Uterus (tissue), 4 donors: Measurements from ENCODE around the gene CAMK2G. TPM values are rescaled to one million over a fixed set of nuclear protein-coding genes. Genes with fewer than 3 reads are reported as not detected.
"Not testable (repeated sequence)": the region's sequence is repeated elsewhere in the genome, so short reads cannot be mapped to it uniquely, and the experiment has no call there.

Experiments used
- DNase-seq, 2 donors: peaks; one replicate each; pipeline ENCODE4 v3.0.0-alpha.2; 2019 to 2020
- H3K27ac ChIP-seq, 2 donors: fragments of 200-600 bp; sonication (generic); 1 replicate in 1 of 2; 2 replicates in 1 of 2; pipeline ENCODE4 v1.5.1; 2016 to 2018
- H3K27me3 ChIP-seq, 2 donors: fragments of 200-600 bp; sonication (generic); one replicate each; pipeline ENCODE4 v1.5.1; 2018 to 2019; ENCODE audit warnings: control low read depth in 1 of 2
- H3K36me3 ChIP-seq, 2 donors: fragments of 200-600 bp; sonication (generic); one replicate each; pipeline ENCODE4 v1.5.1; 2019; ENCODE audit warnings: control low read depth in 1 of 2
- H3K4me1 ChIP-seq, 2 donors: fragments of 200-600 bp; sonication (generic); one replicate each; pipeline ENCODE4 v1.5.1; 2018 to 2019; ENCODE audit warnings: control low read depth in 1 of 2
- H3K4me3 ChIP-seq, 2 donors: fragments of 200-600 bp; sonication (generic); 1 replicate in 1 of 2; 2 replicates in 1 of 2; pipeline ENCODE4 v1.5.1; 2018 to 2019; ENCODE audit warnings: mild to moderate bottlenecking in 1 of 2
- H3K9me3 ChIP-seq, 2 donors: fragments of 200-600 bp; sonication (generic); one replicate each; pipeline ENCODE4 v1.5.1; 2019; ENCODE audit warnings: control low read depth in 1 of 2
- CTCF ChIP-seq, 4 experiments: fragments of 200-600 bp in 2 of 4; fragments of 450-650 bp in 2 of 4; sonication (generic) in 2 of 4; IDR thresholded peaks; one replicate each; pipeline ENCODE4 v1.5.1; 2016 to 2019; ENCODE audit warnings: antibody characterized with exemption in 4 of 4, mild to moderate bottlenecking in 2 of 4, moderate library complexity in 1 of 4
- POLR2A ChIP-seq, 2 donors: fragments of 450-650 bp; IDR thresholded peaks; one replicate each; pipeline ENCODE4 v1.6.1; 2016; ENCODE audit warnings: antibody characterized with exemption in 2 of 2, mild to moderate bottlenecking in 1 of 2, moderate library complexity in 1 of 2
- intact Hi-C: fragments of 100-400 bp; cut with DNase I; formaldehyde crosslinking; loops from one replicate; pipeline ENCODE4 v1.15.1; 2023; ENCODE audit warnings: low total_unique reads
- total RNA-seq, 4 donors: library from RNA; depleted of rRNA in 3 of 4; stranded (reverse); fragments of >200 nt in 3 of 4; gene quantifications; one replicate each; pipeline versions ENCODE4 v1.1.0 to v1.2.4, GENCODE V29; 2014 to 2023
- donor health status: DM: yes; HTN: yes; CAD: no.

The CAMK2G gene
- total RNA-seq, 4 donors from 2014 or later, result 17.9 to 79.9 (median 40.0) TPM

- no peak overlapping the region for H3K4me3 ChIP-seq
- intact Hi-C loops, result no loop called here
- H3K9me3 ChIP-seq, result no peaks in the 10 kb centered on the region
- H3K27me3 ChIP-seq, result no peaks in the 10 kb centered on the region
- no peak overlapping the region for H3K27ac ChIP-seq
- H3K36me3 ChIP-seq, result no peaks in the 10 kb centered on the region
- TF ChIP-seq CTCF (IDR thresholded peaks at IDR 0.05), result no peak
- no peak for TF ChIP-seq POLR2A (IDR thresholded peaks at IDR 0.05)
- DNase-seq, result no peak
- no peaks in the 10 kb centered on the region for H3K4me1 ChIP-seq
Measured at GRCh38 chr10:73790886-73791625, 83.3 kb downstream of the CAMK2G start.

- Histone ChIP-seq H3K27me3 (no peaks in the 10 kb centered on the region), H3K9me3 (no peaks in the 10 kb centered on the region), H3K36me3 (no peaks in the 10 kb centered on the region), H3K27ac (no peak overlapping the region), H3K4me1 (no peaks in the 10 kb centered on the region), H3K4me3 (no peak overlapping the region)
- no peak for DNase-seq
- intact Hi-C loops, result no loop called here
- TF ChIP-seq POLR2A (IDR thresholded peaks at IDR 0.05) (no peak), CTCF (IDR thresholded peaks at IDR 0.05) (no peak)
Measured at GRCh38 chr10:73789659-73790055, 84.7 kb downstream of the CAMK2G start.

- no peak overlapping the region for H3K27ac ChIP-seq
- no peaks in the 10 kb centered on the region for H3K4me1 ChIP-seq
- H3K27me3 ChIP-seq, result no peaks in the 10 kb centered on the region
- DNase-seq, result no peak
- H3K9me3 ChIP-seq, result no peaks in the 10 kb centered on the region
- TF ChIP-seq POLR2A (IDR thresholded peaks at IDR 0.05) (no peak), CTCF (IDR thresholded peaks at IDR 0.05) (no peak)
- H3K36me3 ChIP-seq, result no peaks in the 10 kb centered on the region
- intact Hi-C loops, result no loop called here
- no peak overlapping the region for H3K4me3 ChIP-seq
Measured at GRCh38 chr10:73788864-73789658, 85.3 kb downstream of the CAMK2G start.

- DNase-seq, H3K4me3 ChIP-seq, H3K27me3 ChIP-seq, H3K36me3 ChIP-seq, H3K27ac ChIP-seq, intact Hi-C loops, H3K9me3 ChIP-seq, H3K4me1 ChIP-seq: not testable (repeated sequence)
Measured at GRCh38 chr10:73787031-73787800, 87.1 kb downstream of the CAMK2G start.

- intact Hi-C loops, result no loop called here
- H3K4me3 ChIP-seq, result peak overlapping the region; percentile 56 to 95
- no peaks in the 10 kb centered on the region for H3K9me3 ChIP-seq
- DNase-seq, result no peak
- TF ChIP-seq CTCF (IDR thresholded peaks at IDR 0.05) (no peak), POLR2A (IDR thresholded peaks at IDR 0.05) (no peak)
- no peaks in the 10 kb centered on the region for H3K4me1 ChIP-seq
- H3K36me3 ChIP-seq, result no peaks in the 10 kb centered on the region
- no peaks in the 10 kb centered on the region for H3K27me3 ChIP-seq
- H3K27ac ChIP-seq, result peak overlapping the region in 1 of 2 donors; percentile 79
Measured at GRCh38 chr10:73786512-73786885, 87.9 kb downstream of the CAMK2G start.
